ENCODE data around the gene ANKS3.

Gene ANKS3

DNA sequence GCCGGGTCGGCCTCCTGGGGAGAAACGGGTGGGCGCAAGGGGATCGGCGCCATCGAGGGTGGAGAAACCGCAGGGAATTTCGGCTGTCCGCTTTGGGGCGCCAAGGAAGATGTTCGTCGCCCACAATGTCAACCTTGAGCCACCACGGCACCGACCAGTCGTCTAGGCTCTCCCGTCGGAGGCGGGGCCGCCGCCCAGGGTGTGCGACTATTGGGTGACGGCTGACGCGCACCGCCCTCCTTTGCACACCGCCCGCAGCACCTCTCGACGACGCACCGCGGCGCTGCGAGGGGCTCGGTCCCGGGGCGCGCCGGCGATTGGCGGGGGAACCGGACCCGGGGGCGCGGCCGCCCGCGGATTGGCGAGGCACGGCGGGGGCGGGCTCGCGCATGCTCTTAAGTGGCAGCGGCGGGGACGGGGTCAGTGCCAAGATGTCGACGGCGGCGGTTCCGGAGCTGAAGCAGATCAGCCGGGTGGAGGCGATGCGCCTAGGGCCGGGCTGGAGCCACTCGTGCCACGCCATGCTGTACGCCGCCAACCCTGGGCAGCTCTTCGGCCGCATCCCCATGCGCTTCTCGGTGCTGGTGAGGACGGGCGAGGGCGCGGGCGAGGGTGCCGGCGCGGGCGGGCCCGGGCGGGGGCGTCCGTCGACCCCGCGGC lies 40.6 kb downstream of the ANKS3 start, which contains the start of gene NUDT16L1:
Gene NUDT16L1 (plus strand): TSS at position 267 of the 660 bp plus-strand sequence. CDS start 165 bp downstream, at position 432.
- peak; percentile 96 for DNase-seq (ENCODE audit: low read depth)
- TF ChIP-seq MYC (IDR thresholded peaks at IDR 0.05; ENCODE audit: low read depth, low read length) = no peak; the same call in 1 of the 2 replicates
- peak; percentile 53 for TF ChIP-seq POLR2A (IDR thresholded peaks at IDR 0.05; ENCODE audit: extremely low read depth, insufficient read length)
- TF ChIP-seq, protein P1, sequence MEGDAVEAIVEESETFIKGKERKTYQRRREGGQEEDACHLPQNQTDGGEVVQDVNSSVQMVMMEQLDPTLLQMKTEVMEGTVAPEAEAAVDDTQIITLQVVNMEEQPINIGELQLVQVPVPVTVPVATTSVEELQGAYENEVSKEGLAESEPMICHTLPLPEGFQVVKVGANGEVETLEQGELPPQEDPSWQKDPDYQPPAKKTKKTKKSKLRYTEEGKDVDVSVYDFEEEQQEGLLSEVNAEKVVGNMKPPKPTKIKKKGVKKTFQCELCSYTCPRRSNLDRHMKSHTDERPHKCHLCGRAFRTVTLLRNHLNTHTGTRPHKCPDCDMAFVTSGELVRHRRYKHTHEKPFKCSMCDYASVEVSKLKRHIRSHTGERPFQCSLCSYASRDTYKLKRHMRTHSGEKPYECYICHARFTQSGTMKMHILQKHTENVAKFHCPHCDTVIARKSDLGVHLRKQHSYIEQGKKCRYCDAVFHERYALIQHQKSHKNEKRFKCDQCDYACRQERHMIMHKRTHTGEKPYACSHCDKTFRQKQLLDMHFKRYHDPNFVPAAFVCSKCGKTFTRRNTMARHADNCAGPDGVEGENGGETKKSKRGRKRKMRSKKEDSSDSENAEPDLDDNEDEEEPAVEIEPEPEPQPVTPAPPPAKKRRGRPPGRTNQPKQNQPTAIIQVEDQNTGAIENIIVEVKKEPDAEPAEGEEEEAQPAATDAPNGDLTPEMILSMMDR (IDR thresholded peaks at IDR 0.05; ENCODE audit: low read depth, low read length) = no peak
- TF ChIP-seq, protein P2, sequence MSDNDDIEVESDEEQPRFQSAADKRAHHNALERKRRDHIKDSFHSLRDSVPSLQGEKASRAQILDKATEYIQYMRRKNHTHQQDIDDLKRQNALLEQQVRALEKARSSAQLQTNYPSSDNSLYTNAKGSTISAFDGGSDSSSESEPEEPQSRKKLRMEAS (IDR thresholded peaks at IDR 0.05; ENCODE audit: low read depth, low read length) = peak; percentile 49; the same call in 1 of the 2 replicates
- H3K4me3 ChIP-seq (ENCODE audit: low read depth, low read length) = peak within 1 kb of the TSS; percentile 64

DNA sequence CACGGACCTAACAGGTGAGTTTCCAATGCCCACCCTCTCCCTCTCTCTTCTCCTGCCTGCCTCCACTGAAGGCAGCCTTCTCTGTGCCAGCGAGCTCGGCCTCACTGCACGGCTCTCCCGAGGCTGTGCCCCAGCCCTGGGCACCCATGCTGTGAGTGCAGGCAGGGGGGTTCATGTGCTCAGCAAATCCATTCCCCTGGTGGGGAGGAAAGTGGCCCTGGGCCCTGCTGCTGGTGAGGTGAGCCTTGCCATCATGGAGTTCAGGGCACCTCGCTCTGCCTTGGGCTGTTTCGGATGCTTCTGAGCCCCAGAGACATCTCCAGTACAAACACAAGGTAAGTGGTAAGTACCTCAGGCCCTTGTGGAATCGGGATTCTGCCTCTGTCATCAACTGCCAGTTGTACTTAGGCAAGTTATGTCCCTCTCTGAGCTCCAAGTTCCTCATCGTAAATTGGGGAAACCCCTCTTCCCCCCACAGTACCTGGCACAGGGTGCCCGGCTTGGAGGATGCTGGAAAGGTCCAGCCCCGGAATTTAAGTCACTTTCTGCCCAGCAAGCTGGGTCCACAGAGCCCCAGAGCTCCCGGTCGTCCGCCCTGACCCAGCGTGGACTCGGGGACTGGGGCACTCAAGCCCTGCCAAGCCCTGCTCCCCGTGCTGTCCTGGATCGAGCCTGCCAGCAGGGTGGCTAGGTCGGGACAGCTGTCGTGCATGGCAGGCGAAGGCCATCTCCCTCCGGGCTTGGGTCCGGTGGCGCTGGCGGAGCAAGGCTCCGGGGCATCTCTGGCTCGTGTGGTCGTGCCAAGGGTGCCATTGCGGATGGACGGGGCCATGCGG lies 41.4 kb downstream of the ANKS3 start:
- TF ChIP-seq MYC (IDR thresholded peaks at IDR 0.05; ENCODE audit: low read depth, low read length) = no peak
- no peak for TF ChIP-seq POLR2A (IDR thresholded peaks at IDR 0.05; ENCODE audit: extremely low read depth, insufficient read length)
- TF ChIP-seq, protein P2 (IDR thresholded peaks at IDR 0.05; ENCODE audit: low read depth, low read length) = no peak
- TF ChIP-seq, protein P1 (IDR thresholded peaks at IDR 0.05; ENCODE audit: low read depth, low read length) = no peak
- DNase-seq (ENCODE audit: low read depth) = peak; percentile 46
- H3K4me3 ChIP-seq (ENCODE audit: low read depth, low read length) = peak overlapping the region; percentile 38

DNA sequence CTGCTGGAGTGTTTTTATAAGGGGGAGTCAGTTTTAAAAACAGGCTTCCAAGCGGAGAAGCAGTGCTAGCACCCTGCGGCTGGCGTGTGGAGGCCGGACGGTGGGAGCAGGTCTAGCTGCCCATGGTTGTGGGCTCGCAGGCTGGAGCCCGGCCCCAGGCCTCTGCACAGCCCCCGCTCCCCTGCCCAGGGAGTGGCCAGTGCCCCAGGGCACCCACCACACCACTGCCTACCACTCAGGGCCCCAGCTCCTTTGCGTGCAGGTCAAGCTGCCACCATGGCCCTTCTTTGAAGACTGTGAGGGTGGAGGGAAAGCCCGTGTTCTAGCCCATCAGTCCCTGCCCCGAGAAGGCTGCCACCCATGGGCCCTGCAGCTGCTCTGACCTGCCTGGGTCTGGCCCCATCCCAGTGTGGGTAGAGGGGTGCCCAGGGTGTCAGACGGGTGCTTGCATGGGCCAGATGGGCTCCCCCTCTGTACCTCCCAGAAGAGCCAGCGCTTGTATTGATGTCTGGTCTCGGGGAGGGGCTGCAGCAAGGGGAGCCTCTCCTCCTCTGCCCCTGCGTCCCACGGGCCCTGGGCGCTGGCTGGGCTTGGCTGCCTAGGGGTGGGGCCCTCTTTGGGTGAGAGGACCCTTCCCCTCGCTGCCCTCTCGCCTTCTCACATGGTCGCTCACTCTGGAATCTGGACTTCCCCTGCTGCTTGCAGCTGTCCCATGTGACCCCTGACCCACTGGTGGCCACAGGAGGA lies 42.2 kb downstream of the ANKS3 start:
- TF ChIP-seq, protein P2 (IDR thresholded peaks at IDR 0.05; ENCODE audit: low read depth, low read length) = no peak
- no peak for TF ChIP-seq POLR2A (IDR thresholded peaks at IDR 0.05; ENCODE audit: extremely low read depth, insufficient read length)
- H3K4me3 ChIP-seq (ENCODE audit: low read depth, low read length) = no peak overlapping the region
- DNase-seq (ENCODE audit: low read depth) = peak; percentile 6

DNA sequence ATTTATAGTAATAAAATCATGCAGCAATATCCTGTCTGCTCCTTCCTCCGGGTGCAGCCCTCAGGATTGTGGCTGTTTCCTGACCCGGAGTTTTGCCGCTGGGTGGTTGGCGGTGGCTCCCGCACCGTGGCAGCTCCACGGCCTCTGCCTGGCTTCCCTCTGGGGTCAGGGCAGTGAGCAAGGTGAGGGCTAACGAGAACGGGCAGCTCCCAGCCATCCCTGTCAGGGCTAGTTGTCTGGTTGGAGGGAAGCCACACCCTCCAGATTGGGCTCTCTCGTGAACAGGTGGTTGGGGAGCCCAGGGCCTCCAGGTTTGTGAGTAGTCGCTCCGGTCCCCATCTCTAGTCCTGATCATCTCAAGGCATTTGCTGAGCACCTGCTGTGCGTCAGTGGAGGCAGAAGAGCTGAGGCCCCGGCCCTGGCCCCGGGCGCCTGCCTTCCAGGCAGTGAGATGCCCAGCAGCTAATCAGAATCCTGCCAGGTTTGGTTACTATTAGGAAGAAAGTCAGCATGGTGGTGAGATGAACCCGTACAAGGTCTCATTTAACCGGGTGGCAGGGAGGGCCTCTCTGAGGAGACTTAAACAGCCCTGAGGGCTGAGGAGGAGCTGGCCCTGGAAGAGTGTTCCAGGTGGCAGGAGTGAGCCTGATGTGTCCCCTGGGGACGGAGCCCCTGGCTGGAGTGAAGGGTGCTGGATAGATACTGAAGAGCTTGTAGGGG lies 43.0 kb downstream of the ANKS3 start:
- peak; percentile 19 for DNase-seq (ENCODE audit: low read depth)
- TF ChIP-seq POLR2A (IDR thresholded peaks at IDR 0.05; ENCODE audit: extremely low read depth, insufficient read length) (no peak), MYC (IDR thresholded peaks at IDR 0.05; ENCODE audit: low read depth, low read length) (no peak)
- TF ChIP-seq, protein P1 (IDR thresholded peaks at IDR 0.05; ENCODE audit: low read depth, low read length) = no peak
- TF ChIP-seq, protein P2 (IDR thresholded peaks at IDR 0.05; ENCODE audit: low read depth, low read length) = no peak
- H3K4me3 ChIP-seq (ENCODE audit: low read depth, low read length) = no peak overlapping the region

DNA sequence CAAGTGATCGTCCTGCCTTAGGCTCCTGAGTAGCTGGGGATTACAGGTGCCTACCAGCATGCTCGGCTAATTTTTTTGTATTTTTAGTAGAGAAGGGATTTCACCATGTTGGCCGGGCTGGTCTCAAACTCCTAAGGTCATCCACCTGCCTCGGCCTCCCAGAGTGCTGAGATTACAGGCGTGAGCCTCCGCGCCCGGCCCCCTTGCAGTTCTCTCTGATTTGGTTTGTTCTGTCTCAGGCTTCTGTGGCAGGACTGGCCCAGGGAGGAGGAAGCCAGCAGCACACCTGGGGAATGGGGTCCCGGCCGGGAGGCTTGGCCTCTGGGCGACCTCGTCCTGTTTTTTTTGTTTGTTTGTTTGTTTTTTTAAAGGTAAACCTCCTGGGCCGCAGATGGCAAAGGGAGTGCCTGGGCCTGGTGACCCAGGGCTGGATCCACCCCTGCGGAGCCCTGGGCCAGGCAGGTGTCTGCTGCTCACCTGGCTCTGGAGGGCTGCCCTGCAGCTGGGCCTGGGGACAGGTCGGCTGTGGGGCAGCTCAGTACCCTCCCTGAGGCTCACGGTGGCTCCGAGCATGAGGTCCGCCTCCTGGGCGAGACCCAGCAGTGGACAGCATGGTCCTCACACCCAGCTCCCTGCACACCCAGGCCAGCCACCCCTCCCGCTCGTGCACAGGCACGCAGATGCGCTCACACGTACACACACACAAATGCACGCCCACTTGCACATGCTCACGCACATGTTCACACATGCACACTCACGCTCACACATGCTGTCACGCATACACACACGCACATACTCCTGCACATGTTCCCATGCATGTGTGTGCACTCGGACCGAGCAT lies 44.0 kb downstream of the ANKS3 start:
- no peak overlapping the region for H3K4me3 ChIP-seq (ENCODE audit: low read depth, low read length)
- TF ChIP-seq MYC (IDR thresholded peaks at IDR 0.05; ENCODE audit: low read depth, low read length) (no peak), POLR2A (IDR thresholded peaks at IDR 0.05; ENCODE audit: extremely low read depth, insufficient read length) (no peak)
- TF ChIP-seq, protein P2 (IDR thresholded peaks at IDR 0.05; ENCODE audit: low read depth, low read length) = no peak
- TF ChIP-seq, protein P1 (IDR thresholded peaks at IDR 0.05; ENCODE audit: low read depth, low read length) = no peak
- DNase-seq (ENCODE audit: low read depth) = peak; percentile 8

All from NB4 (cell line).